Bronchial epithelial cell (primary cell): ENCODE results near the gene MSH3. TPM values are rescaled to one million over a fixed set of nuclear protein-coding genes. Genes with fewer than 3 reads are reported as not detected.

Experiments
- DNase-seq: peaks from one replicate; pipeline ENCODE4 v3.0.0-alpha.2; 2010; ENCODE audit warnings: low read depth
- FAIRE-seq: peaks from 2 replicates; lab custom pipeline; 2011; peaks lifted over from hg19 to GRCh38; lab: Jason Lieb, UNC
- H3K27me3 ChIP-seq: 2 replicates; pipeline ENCODE4 v1.5.1; 2011; ENCODE audit warnings: low read length; ENCODE audit not compliant: control insufficient read depth, insufficient read depth
- H3K36me3 ChIP-seq: 2 replicates; pipeline ENCODE4 v1.5.1; 2011; ENCODE audit warnings: low read length; ENCODE audit not compliant: control insufficient read depth, insufficient read depth
- H3K4me3 ChIP-seq: 2 replicates; pipeline ENCODE4 v1.5.1; 2011; ENCODE audit warnings: mild to moderate bottlenecking, low read depth, low read length, control low read depth
- total RNA-seq: library from RNA; depleted of rRNA; stranded (reverse); fragments of >200 nt; gene quantifications from 2 replicates; pipeline ENCODE4 v1.2.1, GENCODE V29; 2014
- TF ChIP-seq, protein P1 (sequence below): IDR thresholded peaks from 2 replicates; pipeline ENCODE4 v1.5.1; 2011; ENCODE audit warnings: mild to moderate bottlenecking, moderate library complexity, low read length, control low read depth, inconsistent platforms; ENCODE audit not compliant: insufficient read depth, severe bottlenecking

Gene MSH3
- total RNA-seq, 1 donor from 2014 or later, result 11.8 TPM

DNA sequence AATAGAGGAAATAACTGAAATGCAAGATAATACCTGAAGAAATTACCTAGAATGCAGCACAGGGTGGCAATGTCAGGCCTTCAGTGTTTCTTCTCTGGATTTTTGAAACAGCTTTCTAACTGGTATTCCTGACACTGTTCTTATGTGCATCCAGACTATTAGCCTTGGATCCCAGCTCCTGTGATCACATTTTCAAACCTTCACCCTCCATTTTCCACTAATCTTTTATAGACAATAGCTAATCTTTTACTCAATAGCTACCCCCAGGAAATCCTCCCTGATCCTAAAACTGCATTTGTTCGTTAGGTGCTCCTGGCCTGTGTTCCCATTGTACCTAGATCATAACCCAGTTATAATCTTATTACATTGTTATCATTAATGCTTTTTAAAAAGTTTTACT, 101.8 kb downstream of the MSH3 start:
- H3K4me3 ChIP-seq, result no peak overlapping the region
- TF ChIP-seq, protein P1, sequence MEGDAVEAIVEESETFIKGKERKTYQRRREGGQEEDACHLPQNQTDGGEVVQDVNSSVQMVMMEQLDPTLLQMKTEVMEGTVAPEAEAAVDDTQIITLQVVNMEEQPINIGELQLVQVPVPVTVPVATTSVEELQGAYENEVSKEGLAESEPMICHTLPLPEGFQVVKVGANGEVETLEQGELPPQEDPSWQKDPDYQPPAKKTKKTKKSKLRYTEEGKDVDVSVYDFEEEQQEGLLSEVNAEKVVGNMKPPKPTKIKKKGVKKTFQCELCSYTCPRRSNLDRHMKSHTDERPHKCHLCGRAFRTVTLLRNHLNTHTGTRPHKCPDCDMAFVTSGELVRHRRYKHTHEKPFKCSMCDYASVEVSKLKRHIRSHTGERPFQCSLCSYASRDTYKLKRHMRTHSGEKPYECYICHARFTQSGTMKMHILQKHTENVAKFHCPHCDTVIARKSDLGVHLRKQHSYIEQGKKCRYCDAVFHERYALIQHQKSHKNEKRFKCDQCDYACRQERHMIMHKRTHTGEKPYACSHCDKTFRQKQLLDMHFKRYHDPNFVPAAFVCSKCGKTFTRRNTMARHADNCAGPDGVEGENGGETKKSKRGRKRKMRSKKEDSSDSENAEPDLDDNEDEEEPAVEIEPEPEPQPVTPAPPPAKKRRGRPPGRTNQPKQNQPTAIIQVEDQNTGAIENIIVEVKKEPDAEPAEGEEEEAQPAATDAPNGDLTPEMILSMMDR, result no peak
- FAIRE-seq, result no peak

GRCh38 chr5:80757290-80757689, 102.8 kb downstream of the MSH3 start:
- FAIRE-seq (no peak), DNase-seq (no peak)
- Histone ChIP-seq H3K4me3 (no peak overlapping the region), H3K27me3 (no peaks in the 10 kb centered on the region), H3K36me3 (no peaks in the 10 kb centered on the region)
- TF ChIP-seq, protein P1, result no peak

More for the DNA sequence above, 101.8 kb downstream of the MSH3 start:
- no peaks in the 10 kb centered on the region for H3K27me3 ChIP-seq
- H3K36me3 ChIP-seq, result no peaks in the 10 kb centered on the region
- DNase-seq, result no peak

- no peak overlapping the region for H3K4me3 ChIP-seq
- no peak for FAIRE-seq
- DNase-seq, result no peak
- H3K27me3 ChIP-seq, result no peaks in the 10 kb centered on the region
- TF ChIP-seq, protein P1, result no peak
- H3K36me3 ChIP-seq, result no peaks in the 10 kb centered on the region
Observed at GRCh38 chr5:80759866-80760577, 105.6 kb downstream of the MSH3 start.

- FAIRE-seq, result no peak
- Histone ChIP-seq H3K4me3 (no peak overlapping the region), H3K27me3 (no peaks in the 10 kb centered on the region), H3K36me3 (no peaks in the 10 kb centered on the region)
- DNase-seq, result no peak
- TF ChIP-seq, protein P1, result no peak
Observed at GRCh38 chr5:80760680-80761079, 106.2 kb downstream of the MSH3 start.

DNA sequence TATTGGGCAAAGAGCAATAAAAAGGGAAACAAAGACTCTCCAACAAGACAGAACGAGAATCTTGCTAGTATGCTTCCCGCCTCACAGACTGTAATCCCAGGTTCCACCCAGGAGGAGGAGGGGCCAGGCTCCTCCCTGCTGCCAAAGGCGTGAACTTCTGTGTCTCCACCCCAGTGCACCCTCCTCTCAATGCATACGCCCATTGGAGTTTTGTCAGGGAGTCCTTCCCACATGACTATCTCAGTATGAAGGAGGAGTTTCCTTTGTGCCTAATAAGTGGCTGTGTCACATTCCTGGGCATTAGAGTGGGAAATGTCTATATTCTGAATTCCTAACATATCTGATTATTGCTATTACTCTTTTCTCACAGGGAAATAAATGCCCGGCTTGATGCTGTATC, 106.7 kb downstream of the MSH3 start:
- Histone ChIP-seq H3K27me3 (no peaks in the 10 kb centered on the region), H3K4me3 (no peak overlapping the region), H3K36me3 (no peaks in the 10 kb centered on the region)
- FAIRE-seq, result no peak
- TF ChIP-seq, protein P1, result no peak
- DNase-seq, result no peak

GRCh38 chr5:80761966-80762365, 107.5 kb downstream of the MSH3 start:
- DNase-seq, result peak; percentile 37
- Histone ChIP-seq H3K36me3 (no peaks in the 10 kb centered on the region), H3K4me3 (no peak overlapping the region), H3K27me3 (no peaks in the 10 kb centered on the region)
- FAIRE-seq, result no peak
- TF ChIP-seq, protein P1, result no peak
